HG03442 (cell line): ENCODE measurements around the gene VPS50.
"Not testable (repeated sequence)": the region's sequence is repeated elsewhere in the genome, so short reads cannot be mapped to it uniquely, and the experiment has no call there.

ENCODE experiments used
- ATAC-seq: cut with Tn5 transposase; IDR thresholded peaks from one replicate; pipeline ENCODE4 v1.9.1; 2021; ENCODE audit warnings: mild to moderate bottlenecking, moderate library complexity; ENCODE audit not compliant: unreplicated experiment

The VPS50 gene

GRCh38 chr7:93239824-93240223 is 7.7 kb downstream of the VPS50 start:
- no peak for ATAC-seq

- ATAC-seq, result no peak
Measured at GRCh38 chr7:93242106-93242505, 9.9 kb downstream of the VPS50 start.

- ATAC-seq, result no peak
Measured at GRCh38 chr7:93245525-93246432, 13.6 kb downstream of the VPS50 start.

DNA sequence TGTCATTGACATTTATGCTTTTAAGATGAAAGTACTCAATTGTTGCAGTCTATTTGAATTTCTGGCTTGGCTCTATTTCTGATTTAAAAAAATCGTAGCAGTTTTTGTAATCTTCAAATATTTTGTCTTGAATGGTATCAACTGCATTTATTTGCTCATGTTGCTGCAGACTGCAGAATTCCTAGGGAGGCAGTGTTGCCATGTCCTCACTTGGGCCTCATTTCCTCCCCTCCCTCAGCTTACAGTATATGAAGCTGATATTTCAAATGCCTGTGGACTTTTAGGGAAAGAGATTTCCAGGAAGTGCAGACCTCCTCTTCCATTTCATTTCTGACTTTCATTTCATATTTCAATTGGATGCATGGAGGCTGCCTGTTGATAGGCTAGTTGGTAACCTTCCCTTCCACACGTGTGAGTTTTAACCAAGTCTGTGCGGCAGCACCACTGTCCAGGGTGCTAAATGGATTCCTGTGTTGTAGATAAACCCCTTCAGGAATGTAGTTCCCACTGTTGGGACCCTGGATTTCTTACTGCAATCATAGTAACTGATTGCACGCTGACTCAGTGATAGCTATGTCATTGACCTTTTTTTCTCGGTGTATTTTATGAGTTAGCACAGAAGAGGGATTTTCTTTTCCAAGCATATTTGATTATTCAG is 17.5 kb downstream of the VPS50 start:
- ATAC-seq, result no peak

DNA sequence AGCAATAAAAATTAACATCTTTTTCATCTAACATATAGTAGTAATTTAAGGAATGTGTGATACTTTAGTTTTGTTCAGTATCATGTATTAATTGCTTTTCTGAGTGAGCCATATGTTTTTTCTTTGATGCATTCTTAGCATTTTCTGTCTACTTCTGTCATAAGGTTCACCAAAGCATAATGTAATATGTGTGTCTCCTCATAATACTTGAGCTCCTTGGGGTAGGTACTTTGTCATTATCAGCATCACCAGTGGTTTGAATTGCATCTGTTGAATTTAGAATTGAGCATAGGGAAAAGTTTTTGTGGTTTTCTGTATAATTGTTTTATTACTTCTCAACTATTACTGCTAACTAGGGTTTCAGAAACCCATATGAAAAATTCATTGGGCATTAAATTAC is 26.5 kb downstream of the VPS50 start:
- ATAC-seq, result no peak

- ATAC-seq, result no peak
Measured at GRCh38 chr7:93262535-93262934, 30.4 kb downstream of the VPS50 start.

- ATAC-seq, result no peak
Measured at GRCh38 chr7:93265220-93265619, 33.1 kb downstream of the VPS50 start.

GRCh38 chr7:93279541-93279940 is 47.4 kb downstream of the VPS50 start:
- no peak for ATAC-seq

- no peak for ATAC-seq
Measured at GRCh38 chr7:93284908-93285307, 52.7 kb downstream of the VPS50 start.

- ATAC-seq, result no peak
Measured at GRCh38 chr7:93293229-93293628, 61.1 kb downstream of the VPS50 start.

- no peak for ATAC-seq
Measured at GRCh38 chr7:93298206-93298605, 66.0 kb downstream of the VPS50 start.

GRCh38 chr7:93298671-93299070 is 66.5 kb downstream of the VPS50 start:
- no peak for ATAC-seq

DNA sequence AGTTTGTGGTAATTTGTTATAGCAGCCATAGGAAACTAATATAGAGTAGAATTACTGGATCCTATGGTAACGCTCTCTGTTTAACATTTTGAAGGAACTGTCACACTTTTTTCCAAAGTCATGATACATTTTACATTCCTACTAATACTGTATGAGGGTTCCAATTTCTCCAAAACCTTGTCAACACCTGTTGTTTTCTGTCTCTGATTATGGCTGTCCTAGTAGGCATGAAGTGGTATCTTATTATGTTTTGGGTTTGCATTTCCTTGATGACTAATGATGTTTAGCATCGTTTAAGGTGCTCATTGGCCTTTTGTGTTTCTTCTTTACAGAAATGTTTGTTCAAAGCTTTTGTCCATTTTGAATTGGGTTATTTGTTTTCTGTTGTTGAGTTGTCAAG is 69.6 kb downstream of the VPS50 start:
- ATAC-seq, result no peak

- ATAC-seq, result no peak
Measured at GRCh38 chr7:93307131-93307660, 75.0 kb downstream of the VPS50 start.

GRCh38 chr7:93307943-93308342 is 75.8 kb downstream of the VPS50 start:
- ATAC-seq, result no peak

DNA sequence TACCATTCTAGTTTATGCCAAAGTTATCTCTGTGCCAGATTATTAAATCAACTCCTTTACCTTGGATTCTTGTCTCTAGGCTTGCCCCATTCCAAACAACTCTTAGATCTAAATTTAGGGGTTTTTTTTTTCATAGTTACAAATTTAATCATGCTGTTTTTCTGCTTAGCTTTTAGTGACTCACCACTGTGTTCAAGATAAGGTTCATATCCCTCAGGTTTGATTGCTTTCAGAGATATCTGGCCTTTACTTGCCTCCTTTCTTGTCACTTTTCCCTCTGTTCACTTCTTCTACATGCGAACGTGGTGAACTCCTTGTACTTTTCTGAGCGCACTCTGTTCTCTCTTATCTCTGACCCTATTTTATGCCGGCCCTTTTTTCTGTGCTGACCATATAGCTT is 78.2 kb downstream of the VPS50 start:
- ATAC-seq, result no peak

DNA sequence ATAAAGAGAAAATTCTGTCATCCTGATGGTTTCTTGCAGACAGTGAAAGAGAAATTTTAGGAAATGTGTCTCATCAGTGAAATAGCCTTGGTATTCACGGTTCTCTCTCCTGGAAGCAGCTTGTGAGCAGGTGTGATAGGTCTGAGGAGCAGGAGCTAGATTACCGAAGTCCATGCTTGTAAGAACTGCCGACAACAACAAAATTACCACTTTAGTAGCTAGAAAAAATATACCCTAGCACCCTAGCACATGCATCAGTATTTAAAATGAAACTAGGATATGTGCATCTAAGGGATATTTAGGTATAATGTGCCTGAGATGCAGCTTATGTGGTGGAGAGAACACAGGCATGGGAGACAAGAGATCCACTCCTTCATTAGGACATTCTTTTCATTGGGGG is 82.3 kb downstream of the VPS50 start:
- no peak for ATAC-seq

DNA sequence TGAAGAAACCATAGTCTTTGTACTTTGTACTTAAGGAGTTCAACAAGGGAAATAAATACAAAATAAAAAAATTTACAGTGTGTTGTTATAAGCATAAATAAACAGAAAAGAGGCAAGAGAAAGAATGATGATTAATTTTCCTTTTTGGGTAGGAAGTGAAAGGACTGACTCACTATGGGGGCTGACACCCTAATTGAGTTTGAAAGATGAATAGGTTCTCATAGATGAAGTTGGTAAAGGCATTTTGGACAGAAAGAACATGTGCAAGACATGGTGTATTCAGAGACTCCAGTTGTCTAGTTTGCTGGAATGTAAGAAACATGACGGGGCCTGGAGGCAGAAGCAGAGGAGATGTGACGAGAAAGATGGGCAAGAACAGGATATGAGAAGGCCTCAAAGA is 83.7 kb downstream of the VPS50 start:
- ATAC-seq, result no peak

GRCh38 chr7:93316730-93317129 is 84.6 kb downstream of the VPS50 start:
- ATAC-seq, result no peak

DNA sequence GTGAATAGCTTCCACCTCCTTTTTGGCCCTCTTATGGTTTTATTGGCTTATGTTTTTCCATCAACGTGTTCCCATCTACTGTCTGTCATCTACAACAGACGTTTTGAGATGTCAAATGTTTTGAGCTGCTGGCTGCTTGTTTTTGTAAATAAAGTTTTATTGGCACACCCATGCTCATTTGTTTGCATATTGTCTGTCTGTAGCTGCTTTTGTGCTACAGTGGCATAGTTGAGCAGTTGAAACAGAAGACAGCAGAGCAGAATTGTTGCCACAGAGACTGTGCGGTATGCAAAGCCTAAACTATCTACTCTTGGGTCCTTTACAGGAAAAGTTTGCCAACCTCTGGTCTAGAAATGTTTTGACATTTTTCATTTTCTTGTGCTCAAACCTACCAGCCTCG is 88.7 kb downstream of the VPS50 start:
- no peak for ATAC-seq

DNA sequence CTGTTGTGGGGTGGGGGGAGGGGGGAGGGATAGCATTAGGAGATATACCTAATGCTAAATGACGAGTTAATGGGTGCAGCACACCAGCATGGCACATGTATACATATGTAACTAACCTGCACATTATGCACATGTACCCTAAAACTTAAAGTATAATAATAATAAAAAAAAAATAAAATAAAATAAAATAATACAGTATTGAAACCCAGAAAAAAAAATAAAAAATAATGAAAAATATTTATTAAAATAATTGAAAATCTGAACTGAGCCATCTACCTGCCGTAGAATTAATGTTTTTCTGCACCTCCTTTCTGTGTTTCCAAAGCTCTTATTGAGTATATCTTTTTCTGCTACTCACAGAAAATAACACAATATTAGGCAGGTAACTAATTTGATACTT is 94.1 kb downstream of the VPS50 start:
- not testable (repeated sequence) for ATAC-seq

DNA sequence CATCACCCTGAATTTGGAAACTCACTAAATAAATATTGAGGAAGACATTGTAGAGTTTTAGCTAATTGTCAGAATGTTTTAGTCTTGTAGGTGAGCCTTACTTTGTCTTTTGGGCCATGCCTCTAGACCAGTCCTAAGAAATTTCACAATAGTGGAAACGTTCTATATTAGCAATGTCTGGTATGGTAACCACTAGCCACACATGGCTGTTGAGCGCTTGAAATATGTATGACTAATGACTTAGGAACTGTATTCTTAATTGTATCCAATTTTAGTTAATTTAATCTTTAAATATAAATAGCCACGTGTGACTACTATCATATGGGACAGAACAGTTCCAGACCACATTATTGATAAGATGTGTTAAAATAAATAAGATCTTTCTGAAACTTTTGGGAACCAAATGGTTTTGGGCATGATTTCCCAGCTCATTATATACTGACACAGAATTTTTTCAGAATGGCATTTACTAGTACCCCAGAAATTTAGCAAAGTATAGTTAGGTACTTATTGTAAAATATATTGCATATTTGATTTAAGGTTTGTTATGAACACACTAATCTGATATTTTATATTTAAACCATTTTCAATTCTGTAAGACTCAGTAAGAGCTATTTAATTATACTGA is 95.0 kb downstream of the VPS50 start:
- ATAC-seq, result no peak
